Gastroesophageal sphincter (tissue), 3 donors: ENCODE measurements around the gene UCHL3.

ENCODE experiments used
- POLR2A ChIP-seq, 2 donors: fragments of 450-650 bp; IDR thresholded peaks; one replicate each; pipeline ENCODE4 v1.6.1; 2017; ENCODE audit warnings: antibody characterized with exemption in 2 of 2, mild to moderate bottlenecking in 2 of 2, moderate library complexity in 1 of 2
- TF ChIP-seq, protein P1 (sequence below), 4 experiments: fragments of 200-600 bp in 2 of 4; fragments of 450-650 bp in 2 of 4; sonication (generic) in 1 of 4; IDR thresholded peaks; one replicate each; pipeline ENCODE4 v1.5.1; 2017 to 2019; ENCODE audit warnings: antibody characterized with exemption in 4 of 4, mild to moderate bottlenecking in 2 of 4, moderate library complexity in 2 of 4

DNA sequence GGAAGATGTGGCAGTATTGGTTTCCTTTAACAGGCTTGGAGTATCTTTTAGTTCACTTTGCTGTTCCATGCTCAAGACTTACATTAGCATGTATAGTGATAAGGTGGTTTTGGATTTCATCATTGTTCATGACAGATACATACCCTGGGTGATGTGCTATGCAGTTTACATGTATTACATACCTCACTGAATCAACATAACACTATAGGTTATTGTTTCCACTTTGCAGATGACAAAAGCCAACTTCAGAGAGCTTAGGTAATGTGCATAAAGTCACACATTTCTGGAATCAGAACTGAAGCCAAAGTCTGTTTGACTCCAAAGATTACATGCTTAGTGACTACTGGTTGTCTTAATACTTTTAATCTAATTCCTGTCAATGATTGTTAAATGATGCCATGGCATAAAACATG is 19.0 kb upstream of the UCHL3 start:
- no peak for TF ChIP-seq POLR2A (IDR thresholded peaks at IDR 0.05)
- TF ChIP-seq, protein P1, sequence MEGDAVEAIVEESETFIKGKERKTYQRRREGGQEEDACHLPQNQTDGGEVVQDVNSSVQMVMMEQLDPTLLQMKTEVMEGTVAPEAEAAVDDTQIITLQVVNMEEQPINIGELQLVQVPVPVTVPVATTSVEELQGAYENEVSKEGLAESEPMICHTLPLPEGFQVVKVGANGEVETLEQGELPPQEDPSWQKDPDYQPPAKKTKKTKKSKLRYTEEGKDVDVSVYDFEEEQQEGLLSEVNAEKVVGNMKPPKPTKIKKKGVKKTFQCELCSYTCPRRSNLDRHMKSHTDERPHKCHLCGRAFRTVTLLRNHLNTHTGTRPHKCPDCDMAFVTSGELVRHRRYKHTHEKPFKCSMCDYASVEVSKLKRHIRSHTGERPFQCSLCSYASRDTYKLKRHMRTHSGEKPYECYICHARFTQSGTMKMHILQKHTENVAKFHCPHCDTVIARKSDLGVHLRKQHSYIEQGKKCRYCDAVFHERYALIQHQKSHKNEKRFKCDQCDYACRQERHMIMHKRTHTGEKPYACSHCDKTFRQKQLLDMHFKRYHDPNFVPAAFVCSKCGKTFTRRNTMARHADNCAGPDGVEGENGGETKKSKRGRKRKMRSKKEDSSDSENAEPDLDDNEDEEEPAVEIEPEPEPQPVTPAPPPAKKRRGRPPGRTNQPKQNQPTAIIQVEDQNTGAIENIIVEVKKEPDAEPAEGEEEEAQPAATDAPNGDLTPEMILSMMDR (IDR thresholded peaks at IDR 0.05) = no peak
